ENCODE results near the gene GPD2. TPM values are rescaled to one million over a fixed set of nuclear protein-coding genes. Genes with fewer than 3 reads are reported as not detected.
"Not testable (repeated sequence)": the region's sequence is repeated elsewhere in the genome, so short reads cannot be mapped to it uniquely, and the experiment has no call there.

The GPD2 gene
- total RNA-seq, 1 experiment from 2014 or later: 62.5 TPM

GRCh38 chr2:156522864-156523440, 86.8 kb downstream of the GPD2 start:
- H3K4me1 Mint-ChIP-seq (ENCODE audit: insufficient read depth, unreplicated experiment): no peaks in the 10 kb centered on the region
- no peak overlapping the region for H3K4me3 Mint-ChIP-seq (ENCODE audit: unreplicated experiment)
- POLR2A ChIA-PET: interaction anchor here (1.1 kb wide), 1 partner anchor 87 kb away, joined by 3 read pairs; the partner anchor contains the start of gene GPD2
- BruUV-seq (replicated peaks): no TSS peak
- no peak overlapping the region for H3K27ac Mint-ChIP-seq (ENCODE audit: low read depth, unreplicated experiment)
- no peak for DNase-seq (ENCODE audit: unreplicated experiment)
- H3K9me3 Mint-ChIP-seq (ENCODE audit: unreplicated experiment): no peaks in the 10 kb centered on the region
- TF ChIP-seq CTCF (IDR thresholded peaks at IDR 0.05; ENCODE audit: unreplicated experiment): no peak
- peaks cover 5% of the 10 kb centered on the region for H3K36me3 Mint-ChIP-seq (ENCODE audit: insufficient read depth, unreplicated experiment)
- CTCF ChIA-PET: interaction anchor here (0.5 to 0.9 kb wide), 2 partner anchors 16 to 20 kb away, joined by 3 to 5 read pairs; no protein-coding TSS in a partner anchor
- no peaks in the 10 kb centered on the region for H3K27me3 Mint-ChIP-seq (ENCODE audit: insufficient read depth, unreplicated experiment)
- intact Hi-C loops (cut with micrococcal nuclease): no loop called here

- ChIA-PET POLR2A (no interaction called here), CTCF (interaction anchor here (0.7 to 1.0 kb wide), 2 partner anchors 10 to 128 kb away, joined by 3 to 5 read pairs; no protein-coding TSS in a partner anchor)
- intact Hi-C loops (cut with micrococcal nuclease): no loop called here
- no peak for DNase-seq (ENCODE audit: unreplicated experiment)
- no peaks in the 10 kb centered on the region for H3K4me1 Mint-ChIP-seq (ENCODE audit: insufficient read depth, unreplicated experiment)
- H3K27ac Mint-ChIP-seq (ENCODE audit: low read depth, unreplicated experiment): no peak overlapping the region
- TF ChIP-seq CTCF (IDR thresholded peaks at IDR 0.05; ENCODE audit: unreplicated experiment): no peak
- H3K36me3 Mint-ChIP-seq (ENCODE audit: insufficient read depth, unreplicated experiment): no peaks in the 10 kb centered on the region
- no TSS peak for BruUV-seq (replicated peaks)
- H3K9me3 Mint-ChIP-seq (ENCODE audit: unreplicated experiment): no peaks in the 10 kb centered on the region
- H3K27me3 Mint-ChIP-seq (ENCODE audit: insufficient read depth, unreplicated experiment): no peaks in the 10 kb centered on the region
- no peak overlapping the region for H3K4me3 Mint-ChIP-seq (ENCODE audit: unreplicated experiment)
These were observed 90.9 kb downstream of the GPD2 start for GRCh38 chr2:156526950-156527636.

GRCh38 chr2:156528583-156528982, 92.4 kb downstream of the GPD2 start:
- H3K9me3 Mint-ChIP-seq (ENCODE audit: unreplicated experiment); H3K4me1 Mint-ChIP-seq (ENCODE audit: insufficient read depth, unreplicated experiment); H3K27me3 Mint-ChIP-seq (ENCODE audit: insufficient read depth, unreplicated experiment); DNase-seq (ENCODE audit: unreplicated experiment); intact Hi-C loops (cut with micrococcal nuclease); CTCF ChIA-PET; H3K36me3 Mint-ChIP-seq (ENCODE audit: insufficient read depth, unreplicated experiment); H3K27ac Mint-ChIP-seq (ENCODE audit: low read depth, unreplicated experiment); H3K4me3 Mint-ChIP-seq (ENCODE audit: unreplicated experiment); BruUV-seq (replicated peaks); POLR2A ChIA-PET: not testable (repeated sequence)

- no peak overlapping the region for H3K27ac Mint-ChIP-seq (ENCODE audit: low read depth, unreplicated experiment)
- H3K4me1 Mint-ChIP-seq (ENCODE audit: insufficient read depth, unreplicated experiment): peaks cover 11% of the 10 kb centered on the region
- ChIA-PET POLR2A (interaction anchor here (0.6 kb wide), 1 partner anchor 63 kb away, joined by 5 read pairs; no protein-coding TSS in a partner anchor), CTCF (interaction anchor here (0.7 kb wide), 1 partner anchor 57 kb away, joined by 3 read pairs; no protein-coding TSS in a partner anchor)
- no peaks in the 10 kb centered on the region for H3K27me3 Mint-ChIP-seq (ENCODE audit: insufficient read depth, unreplicated experiment)
- no peak for DNase-seq (ENCODE audit: unreplicated experiment)
- no peaks in the 10 kb centered on the region for H3K9me3 Mint-ChIP-seq (ENCODE audit: unreplicated experiment)
- TF ChIP-seq CTCF (IDR thresholded peaks at IDR 0.05; ENCODE audit: unreplicated experiment): no peak
- intact Hi-C loops (cut with micrococcal nuclease): no loop called here
- H3K4me3 Mint-ChIP-seq (ENCODE audit: unreplicated experiment): no peak overlapping the region
- BruUV-seq (replicated peaks): no TSS peak
- H3K36me3 Mint-ChIP-seq (ENCODE audit: insufficient read depth, unreplicated experiment): no peaks in the 10 kb centered on the region
These were observed 96.8 kb downstream of the GPD2 start for GRCh38 chr2:156532989-156533388.
